Measurements from ENCODE around the gene ARVCF.

ARVCF gene

DNA sequence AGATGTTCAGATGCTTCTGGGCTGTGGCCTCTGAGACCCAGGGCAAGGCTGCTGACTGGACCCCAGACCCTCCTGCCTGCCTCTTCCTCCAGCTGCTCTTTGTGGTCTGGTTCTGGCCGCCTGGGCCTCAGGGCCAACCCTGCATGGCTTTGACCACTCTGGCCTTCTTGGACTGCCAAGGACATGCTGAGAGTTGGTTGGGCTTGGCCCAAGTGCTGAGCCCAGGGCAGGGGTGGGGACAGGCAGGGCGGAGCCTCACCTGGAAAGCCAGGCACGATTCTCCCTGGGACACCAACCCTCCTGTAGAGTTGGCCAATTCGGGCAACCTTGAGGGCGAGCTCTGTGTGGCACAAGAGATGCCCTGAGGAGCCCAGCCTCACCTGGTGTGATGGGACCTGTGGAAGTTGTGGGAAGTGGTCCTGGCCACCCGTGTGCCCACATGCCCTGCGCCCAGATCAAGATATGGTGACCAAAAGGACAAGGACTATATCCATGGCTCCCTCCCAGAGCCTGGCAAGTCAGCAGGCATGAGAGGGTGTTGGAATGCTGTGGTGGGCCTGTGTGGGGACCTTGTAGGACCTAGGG, 15.9 kb upstream of the ARVCF start:
- Histone ChIP-seq H2BK120ac (ENCODE audit: low read depth, low read length) (no peak overlapping the region), H3K14ac (ENCODE audit: low read length) (no peak overlapping the region), H2BK15ac (ENCODE audit: low read length) (no peak overlapping the region), H3K27me3 (ENCODE audit: control insufficient read depth in 3 of 3, insufficient read depth in 3 of 3, low read depth in 1 of 3, low read length in 3 of 3) (no peaks in the 10 kb centered on the region), H3K4me3 (ENCODE audit: low read length in 2 of 2) (no peak overlapping the region), H3K79me1 (ENCODE audit: low read depth, low read length) (peaks cover 7% of the 10 kb centered on the region), H2AK5ac (ENCODE audit: low read depth, low read length) (no peak overlapping the region), H4K8ac (ENCODE audit: low read depth, low read length) (no peak overlapping the region), H3K4me1 (ENCODE audit: control insufficient read depth in 2 of 2, insufficient read depth in 1 of 2, low read depth in 1 of 2, low read length in 2 of 2) (no peaks in the 10 kb centered on the region), H4K91ac (ENCODE audit: low read depth, low read length, poor library complexity) (no peak overlapping the region), H3K18ac (ENCODE audit: low read length) (peak overlapping the region; percentile 66), H3K27ac (replicated peaks; ENCODE audit: low read length) (no peak overlapping the region), H2AFZ (ENCODE audit: low read length) (no peak overlapping the region), H3K4ac (ENCODE audit: low read length) (no peak overlapping the region), H3K4me2 (ENCODE audit: insufficient read depth, low read length, poor library complexity, severe bottlenecking) (no peak overlapping the region), H3K23ac (ENCODE audit: low read depth, low read length, poor library complexity) (peak overlapping the region; percentile 90), H3K36me3 (replicated peaks in 1 of 2; ENCODE audit: control insufficient read depth in 2 of 2, insufficient read depth in 2 of 2, low read length in 2 of 2) (peaks cover 0 to 11% of the 10 kb centered on the region in 2 donors), H2BK5ac (ENCODE audit: low read length) (peak overlapping the region; percentile 44), H3K9ac (ENCODE audit: low read depth, low read length, poor library complexity) (peak overlapping the region; percentile 44), H2BK12ac (ENCODE audit: low read length) (no peak overlapping the region), H3K9me3 (replicated peaks in 1 of 2; ENCODE audit: control insufficient read depth in 2 of 2, insufficient read depth in 1 of 2, low read depth in 1 of 2, low read length in 2 of 2) (no peaks in the 10 kb centered on the region)
- no CpG with 5 or more reads among the region's 7 CpGs for WGBS, 2 donors (ENCODE audit: extremely low coverage in 2 of 2, insufficient read length in 2 of 2, insufficient replicate concordance in 1 of 2)
- DNase-seq (ENCODE audit: low spot score) = no peak

DNA sequence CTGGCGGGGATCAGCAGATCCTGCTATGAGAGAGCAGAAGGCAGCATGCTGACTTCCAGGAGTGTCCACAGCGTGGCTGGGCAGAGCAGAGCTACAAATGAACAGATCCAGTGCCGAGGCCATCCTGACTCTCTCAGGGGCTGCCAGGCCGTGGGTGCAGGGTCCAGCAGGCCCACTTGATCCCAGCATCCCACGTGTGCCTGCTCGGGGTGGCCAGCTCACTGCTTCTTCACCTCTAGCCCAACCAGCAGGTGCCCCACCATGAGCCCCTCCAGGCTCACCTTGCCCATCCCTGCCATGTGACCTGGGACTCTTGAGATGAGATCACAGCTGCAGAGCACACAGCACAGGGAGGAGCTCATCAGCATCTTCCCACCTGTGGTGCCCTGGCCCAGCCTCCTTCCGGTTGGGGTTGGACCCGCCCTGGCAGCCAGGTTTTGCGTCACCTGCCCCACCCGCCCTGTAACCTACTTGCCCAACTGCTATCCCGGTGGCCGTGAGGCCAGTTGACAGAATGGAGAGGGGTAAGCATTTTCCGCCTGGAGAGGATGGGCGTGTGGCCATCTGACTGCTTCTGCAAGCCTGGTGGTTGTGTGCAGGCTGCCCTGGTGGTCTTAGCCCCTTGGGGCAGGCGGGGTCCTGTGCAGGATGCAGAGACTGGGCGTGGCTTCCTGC, 15.2 kb upstream of the ARVCF start:
- Histone ChIP-seq H2AFZ (ENCODE audit: low read length) (no peak overlapping the region), H3K9me3 (replicated peaks in 1 of 2; ENCODE audit: control insufficient read depth in 2 of 2, insufficient read depth in 1 of 2, low read depth in 1 of 2, low read length in 2 of 2) (no peaks in the 10 kb centered on the region), H2BK5ac (ENCODE audit: low read length) (peak overlapping the region; percentile 44), H2BK120ac (ENCODE audit: low read depth, low read length) (no peak overlapping the region), H3K23ac (ENCODE audit: low read depth, low read length, poor library complexity) (peak overlapping the region; percentile 89), H3K18ac (ENCODE audit: low read length) (peak overlapping the region; percentile 57), H3K36me3 (replicated peaks in 1 of 2; ENCODE audit: control insufficient read depth in 2 of 2, insufficient read depth in 2 of 2, low read length in 2 of 2) (peaks cover 0 to 8% of the 10 kb centered on the region in 2 donors), H3K9ac (ENCODE audit: low read depth, low read length, poor library complexity) (peak overlapping the region; percentile 63), H3K79me1 (ENCODE audit: low read depth, low read length) (peaks cover 7% of the 10 kb centered on the region), H3K4me2 (ENCODE audit: insufficient read depth, low read length, poor library complexity, severe bottlenecking) (no peak overlapping the region), H4K91ac (ENCODE audit: low read depth, low read length, poor library complexity) (no peak overlapping the region), H3K4me1 (ENCODE audit: control insufficient read depth in 2 of 2, insufficient read depth in 1 of 2, low read depth in 1 of 2, low read length in 2 of 2) (no peaks in the 10 kb centered on the region), H2BK12ac (ENCODE audit: low read length) (no peak overlapping the region), H3K4ac (ENCODE audit: low read length) (peak overlapping the region; percentile 84), H3K14ac (ENCODE audit: low read length) (no peak overlapping the region), H2AK5ac (ENCODE audit: low read depth, low read length) (no peak overlapping the region), H3K27me3 (ENCODE audit: control insufficient read depth in 3 of 3, insufficient read depth in 3 of 3, low read depth in 1 of 3, low read length in 3 of 3) (no peaks in the 10 kb centered on the region), H2BK15ac (ENCODE audit: low read length) (no peak overlapping the region), H3K4me3 (ENCODE audit: low read length in 2 of 2) (no peak overlapping the region), H3K27ac (replicated peaks; ENCODE audit: low read length) (no peak overlapping the region), H4K8ac (ENCODE audit: low read depth, low read length) (peak overlapping the region; percentile 48)
- no peak for DNase-seq (ENCODE audit: low spot score)
- no CpG with 5 or more reads among the region's 16 CpGs for WGBS, 2 donors (ENCODE audit: extremely low coverage in 2 of 2, insufficient read length in 2 of 2, insufficient replicate concordance in 1 of 2)

DNA sequence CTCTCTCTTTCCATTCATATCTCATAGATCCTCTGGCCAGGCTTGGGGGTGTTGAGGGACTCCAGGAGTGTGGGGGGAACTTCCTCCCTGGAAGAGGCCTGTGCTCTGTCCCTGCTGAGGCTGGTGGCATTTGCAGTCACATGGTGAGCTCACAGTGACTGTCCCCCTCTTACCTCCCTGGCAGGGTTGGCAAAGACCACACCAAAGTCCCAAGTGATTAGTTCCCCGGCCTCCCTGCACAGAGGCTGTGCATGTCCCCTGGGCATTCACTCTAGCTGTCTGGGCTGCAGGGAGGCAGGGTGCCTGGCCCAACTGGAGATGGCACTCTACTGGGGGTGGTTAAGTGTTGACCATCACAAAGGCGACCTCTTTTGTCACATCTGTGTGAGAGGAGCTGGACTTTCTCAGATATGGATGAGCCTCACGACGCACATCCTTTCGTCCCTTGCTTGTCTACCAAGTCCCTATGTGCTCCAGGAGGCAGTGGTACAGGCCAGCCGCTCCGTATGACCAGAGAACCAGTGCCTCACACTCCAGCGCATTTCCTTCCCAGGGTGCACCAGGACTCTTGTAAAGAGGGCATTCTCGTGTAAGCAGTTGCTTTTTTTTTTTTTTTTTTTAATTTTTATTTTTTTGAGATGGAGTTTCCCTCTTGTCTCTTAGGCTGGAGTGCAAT, 13.1 kb upstream of the ARVCF start:
- no peak for DNase-seq (ENCODE audit: low spot score)
- Histone ChIP-seq H2AFZ (ENCODE audit: low read length) (no peak overlapping the region), H3K4me1 (ENCODE audit: control insufficient read depth in 2 of 2, insufficient read depth in 1 of 2, low read depth in 1 of 2, low read length in 2 of 2) (no peaks in the 10 kb centered on the region), H3K27me3 (ENCODE audit: control insufficient read depth in 3 of 3, insufficient read depth in 3 of 3, low read depth in 1 of 3, low read length in 3 of 3) (peaks cover 0 to 2% (median 0%) of the 10 kb centered on the region in 3 experiments), H3K14ac (ENCODE audit: low read length) (no peak overlapping the region), H4K8ac (ENCODE audit: low read depth, low read length) (no peak overlapping the region), H2BK120ac (ENCODE audit: low read depth, low read length) (no peak overlapping the region), H3K79me1 (ENCODE audit: low read depth, low read length) (peaks cover 4% of the 10 kb centered on the region), H2BK12ac (ENCODE audit: low read length) (no peak overlapping the region), H4K91ac (ENCODE audit: low read depth, low read length, poor library complexity) (no peak overlapping the region), H2BK5ac (ENCODE audit: low read length) (no peak overlapping the region), H3K18ac (ENCODE audit: low read length) (no peak overlapping the region), H3K4ac (ENCODE audit: low read length) (no peak overlapping the region), H3K36me3 (replicated peaks in 1 of 2; ENCODE audit: control insufficient read depth in 2 of 2, insufficient read depth in 2 of 2, low read length in 2 of 2) (peaks cover 0 to 8% of the 10 kb centered on the region in 2 donors), H3K4me3 (ENCODE audit: low read length in 2 of 2) (no peak overlapping the region), H3K23ac (ENCODE audit: low read depth, low read length, poor library complexity) (no peak overlapping the region), H2BK15ac (ENCODE audit: low read length) (no peak overlapping the region), H3K27ac (replicated peaks; ENCODE audit: low read length) (no peak overlapping the region), H3K9me3 (replicated peaks in 1 of 2; ENCODE audit: control insufficient read depth in 2 of 2, insufficient read depth in 1 of 2, low read depth in 1 of 2, low read length in 2 of 2) (no peaks in the 10 kb centered on the region), H3K4me2 (ENCODE audit: insufficient read depth, low read length, poor library complexity, severe bottlenecking) (no peak overlapping the region), H2AK5ac (ENCODE audit: low read depth, low read length) (peak overlapping the region; percentile 27), H3K9ac (ENCODE audit: low read depth, low read length, poor library complexity) (no peak overlapping the region)
- WGBS, 2 donors (ENCODE audit: extremely low coverage in 2 of 2, insufficient read length in 2 of 2, insufficient replicate concordance in 1 of 2) = no CpG with 5 or more reads among the region's 9 CpGs

Data from neuronal stem cell (in vitro differentiated cells).